Esophagus (tissue), 2 donors: ENCODE data around the gene FAF2. TPM values are rescaled to one million over a fixed set of nuclear protein-coding genes. Genes with fewer than 3 reads are reported as not detected.
A peak's percentile ranks its signal among the peaks of the same experiment; 100 is the strongest.
"Not testable (repeated sequence)": the region's sequence is repeated elsewhere in the genome, so short reads cannot be mapped to it uniquely, and the experiment has no call there.

Experiments
- H3K27ac ChIP-seq, 2 donors: one replicate each; pipeline ENCODE4 v1.5.1; 2013; ENCODE audit warnings: low read depth in 2 of 2, mild to moderate bottlenecking in 2 of 2, inconsistent platforms in 1 of 2, low read length in 1 of 2, moderate library complexity in 1 of 2
- H3K27me3 ChIP-seq, 2 donors: one replicate each; pipeline ENCODE4 v1.6.1; 2013; ENCODE audit warnings: low read length in 2 of 2, control low read depth in 1 of 2, mild to moderate bottlenecking in 1 of 2; ENCODE audit not compliant: insufficient read depth in 2 of 2, control insufficient read depth in 1 of 2
- H3K36me3 ChIP-seq, 2 donors: one replicate each; pipeline ENCODE4 v1.6.1; 2013; ENCODE audit warnings: low read length in 1 of 2; ENCODE audit not compliant: control insufficient read depth in 2 of 2, insufficient read depth in 2 of 2
- H3K4me1 ChIP-seq, 2 donors: one replicate each; pipeline ENCODE4 v1.6.1; 2013; ENCODE audit warnings: low read length in 1 of 2; ENCODE audit not compliant: control insufficient read depth in 2 of 2, insufficient read depth in 2 of 2
- H3K4me3 ChIP-seq, 2 donors: one replicate each; pipeline ENCODE4 v1.5.1; 2013; ENCODE audit warnings: low read length in 2 of 2, mild to moderate bottlenecking in 2 of 2, low read depth in 1 of 2, moderate library complexity in 1 of 2
- H3K9me3 ChIP-seq, 2 donors: one replicate each; pipeline ENCODE4 v1.6.1; 2013; ENCODE audit warnings: mild to moderate bottlenecking in 2 of 2, low read depth in 1 of 2, low read length in 1 of 2, moderate library complexity in 1 of 2; ENCODE audit not compliant: control insufficient read depth in 2 of 2, insufficient read depth in 1 of 2
- WGBS, 2 donors: extraction: QIAGEN DNeasy Blood & Tissue Kit; methylation state at CpG; one replicate each; pipeline ENCODE4 v1.1.7; 2013; 5-methylcytosine and 5-hydroxymethylcytosine counted together
- polyA plus RNA-seq, 2 donors: library from polyadenylated mRNA; stranded (reverse); fragments of 200-250 nt; gene quantifications; one replicate each; pipeline ENCODE4 v1.2.3, GENCODE V29; 2013
- donor health status: healthy with polysubstance abuse.
- donor health status: Bipolar disorder and iron deficiency.

Gene FAF2
- polyA plus RNA-seq, 2 donors: 9.7 to 12.6 TPM

DNA sequence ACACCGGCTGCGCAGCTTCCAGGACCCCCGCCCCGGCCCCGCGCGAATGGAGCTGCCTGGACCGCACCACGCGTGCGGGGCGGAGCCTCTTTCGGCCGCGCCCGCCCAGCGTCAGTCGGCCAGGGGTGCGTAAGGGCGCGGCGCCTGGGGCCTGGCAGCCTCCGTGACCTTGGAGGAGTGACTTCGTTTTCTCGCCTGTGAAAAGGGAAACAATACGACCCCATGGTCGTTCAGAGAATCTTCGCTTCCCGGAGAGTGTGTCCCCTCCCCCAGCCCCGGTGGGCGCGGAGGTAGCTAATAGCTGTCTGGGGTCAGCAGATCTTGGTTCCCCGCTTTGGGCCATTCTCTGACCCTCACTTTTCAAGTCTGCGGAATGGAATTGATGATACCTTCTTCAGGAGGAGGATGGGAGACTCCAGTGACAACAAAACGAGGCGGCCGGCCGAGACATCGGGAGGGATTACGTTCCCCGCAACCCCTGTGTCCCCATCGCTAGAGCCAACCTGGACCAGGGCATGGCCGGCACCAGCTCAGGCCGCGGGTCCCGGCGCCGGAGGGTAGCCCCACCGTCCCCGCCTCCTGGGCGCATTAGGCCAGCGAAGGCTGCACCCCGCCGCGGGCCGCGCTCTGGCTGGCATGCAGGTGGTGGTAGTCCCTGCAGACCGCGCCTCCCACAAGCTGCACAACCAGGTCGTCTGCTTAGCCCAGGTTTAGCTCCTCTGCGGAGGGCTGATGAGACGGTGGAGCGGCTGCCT lies 95.4 kb downstream of the FAF2 start:
- WGBS, 2 donors: 1% methylated on average over 61 to 63 of the region's 63 CpGs
- Histone ChIP-seq H3K4me1 (peaks cover 0 to 25% of the 10 kb centered on the region in 2 donors), H3K27ac (peak overlapping the region; percentile 96 to 98), H3K27me3 (no peaks in the 10 kb centered on the region), H3K4me3 (peak overlapping the region; percentile 66 to 82), H3K9me3 (no peaks in the 10 kb centered on the region), H3K36me3 (no peaks in the 10 kb centered on the region)

DNA sequence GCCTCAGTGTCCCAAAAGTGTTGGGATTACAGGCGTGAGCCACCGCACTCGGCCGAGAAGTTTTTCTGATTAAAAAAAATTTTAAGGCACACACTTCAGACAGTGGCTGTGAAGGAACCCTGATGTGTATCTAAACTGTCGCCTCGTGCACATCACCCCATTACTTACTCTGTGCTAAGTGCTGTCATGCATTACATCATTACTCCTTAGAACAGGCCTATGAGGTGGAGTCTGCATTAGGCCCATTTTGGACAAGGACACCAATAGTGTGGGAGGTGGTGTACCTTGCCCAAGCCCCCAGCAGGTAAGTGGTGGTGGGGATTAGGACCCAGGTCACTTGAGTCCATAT lies 97.2 kb downstream of the FAF2 start:
- H3K4me3 ChIP-seq: no peak overlapping the region
- 91 to 94% methylated on average over 6 of the region's 6 CpGs for WGBS, 2 donors

DNA sequence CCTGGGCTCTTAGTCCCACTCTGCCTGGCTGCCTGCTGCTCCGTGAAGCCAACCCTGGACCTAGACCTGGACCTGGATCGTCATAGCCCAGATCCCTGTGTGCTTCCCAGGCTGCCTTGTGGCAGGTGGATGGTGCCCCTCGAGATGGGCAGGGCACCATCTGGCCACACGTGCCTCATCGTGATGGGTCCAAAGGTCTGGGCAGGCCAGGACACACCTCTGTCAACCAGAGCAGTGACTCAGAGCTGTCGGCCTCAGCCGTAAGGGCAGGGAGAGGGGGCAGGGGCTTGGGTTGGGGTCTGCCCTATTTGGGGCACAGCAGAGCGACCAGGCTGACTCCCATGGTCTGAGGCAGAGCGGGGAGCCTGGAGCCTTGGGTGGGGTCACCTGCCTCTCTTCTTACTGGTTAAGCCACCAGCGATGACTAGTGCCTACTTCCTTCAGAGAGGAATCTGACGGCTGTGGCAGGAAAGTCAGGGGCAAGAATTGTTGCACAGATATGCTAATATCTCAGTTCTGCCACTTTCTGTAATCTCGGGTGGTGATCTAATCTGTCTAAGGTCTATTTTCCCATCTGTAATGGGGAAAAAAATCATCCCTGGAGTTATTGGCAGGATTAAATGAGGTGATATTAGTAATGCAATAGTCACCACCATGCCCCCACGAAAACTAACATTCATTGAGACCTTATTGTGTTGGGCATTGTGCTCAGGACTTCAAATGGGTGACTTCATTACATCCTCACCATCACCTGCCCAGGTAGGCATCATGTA lies 97.7 kb downstream of the FAF2 start:
- Histone ChIP-seq H3K36me3 (no peaks in the 10 kb centered on the region), H3K27ac (peak overlapping the region in 1 of 2 donors; percentile 13), H3K9me3 (no peaks in the 10 kb centered on the region), H3K27me3 (no peaks in the 10 kb centered on the region), H3K4me1 (peaks cover 0 to 24% of the 10 kb centered on the region in 2 donors), H3K4me3 (no peak overlapping the region)
- 59 to 66% methylated on average over 13 of the region's 13 CpGs for WGBS, 2 donors

More for the DNA sequence above, 97.2 kb downstream of the FAF2 start:
- no peaks in the 10 kb centered on the region for H3K36me3 ChIP-seq
- H3K4me1 ChIP-seq: peaks cover 0 to 25% of the 10 kb centered on the region in 2 donors
- no peak overlapping the region for H3K27ac ChIP-seq
- no peaks in the 10 kb centered on the region for H3K9me3 ChIP-seq
- no peaks in the 10 kb centered on the region for H3K27me3 ChIP-seq

DNA sequence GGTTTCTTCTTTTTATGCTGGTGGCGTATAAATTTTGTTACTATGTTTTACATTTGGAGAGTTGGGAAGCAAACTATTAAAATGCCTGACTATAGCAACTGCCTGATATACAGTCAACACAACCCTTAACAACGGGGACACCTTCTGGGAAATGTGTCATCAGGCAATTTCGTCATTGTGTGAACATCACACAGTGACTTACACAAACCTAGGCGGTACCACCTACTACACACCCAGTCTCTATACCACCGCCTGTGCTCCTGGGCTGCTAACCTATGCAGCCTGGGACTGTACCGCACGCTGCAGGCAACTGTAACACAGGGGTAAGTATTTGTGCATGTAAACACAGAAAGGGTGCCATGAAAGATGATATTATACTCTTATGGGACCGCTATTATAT lies 99.6 kb downstream of the FAF2 start:
- Histone ChIP-seq H3K36me3 (no peaks in the 10 kb centered on the region), H3K4me1 (peaks cover 0 to 8% of the 10 kb centered on the region in 2 donors), H3K9me3 (no peaks in the 10 kb centered on the region), H3K27ac (no peak overlapping the region), H3K4me3 (no peak overlapping the region), H3K27me3 (no peaks in the 10 kb centered on the region)
- WGBS, 2 donors: 65 to 69% methylated on average over 8 of the region's 8 CpGs

DNA sequence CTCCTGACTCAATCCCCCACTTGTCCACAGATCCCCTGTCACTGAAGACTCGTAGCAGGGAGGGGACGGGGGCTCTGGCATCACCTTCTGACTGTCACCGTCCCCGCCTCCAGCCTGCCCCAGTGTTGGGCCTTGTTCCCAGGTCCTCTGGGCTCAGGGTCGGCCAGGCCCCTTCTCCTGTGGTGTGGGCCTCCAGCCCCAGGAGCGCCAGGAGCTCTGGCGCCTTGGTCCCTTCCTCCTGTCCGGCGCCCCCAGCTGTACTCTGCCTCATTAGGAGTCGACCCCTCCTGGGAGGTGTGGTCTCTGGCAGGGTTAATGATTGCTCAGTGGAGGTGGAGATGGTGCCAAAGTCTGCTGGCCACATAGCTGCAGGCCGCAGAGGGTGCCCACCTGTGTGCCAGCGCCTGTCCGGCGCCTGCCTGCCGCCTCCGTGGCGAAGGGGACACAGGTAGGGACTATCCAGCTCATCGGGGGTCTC lies 100.8 kb downstream of the FAF2 start, which contains the start of gene CDHR2:
Gene CDHR2 (plus strand): TSS at position 376 of the 478 bp plus-strand sequence. CDS start 16,011 bp downstream, outside the sequence.
- no peaks in the 10 kb centered on the region for H3K27me3 ChIP-seq
- peaks cover 0 to 17% of the 10 kb centered on the region in 2 donors for H3K4me1 ChIP-seq
- H3K36me3 ChIP-seq: no peaks in the 10 kb centered on the region
- no peaks in the 10 kb centered on the region for H3K9me3 ChIP-seq
- no peak within 1 kb of the TSS for H3K27ac ChIP-seq
- WGBS, 2 donors: 73 to 81% methylated on average over 18 of the region's 18 CpGs
- H3K4me3 ChIP-seq: no peak within 1 kb of the TSS

DNA sequence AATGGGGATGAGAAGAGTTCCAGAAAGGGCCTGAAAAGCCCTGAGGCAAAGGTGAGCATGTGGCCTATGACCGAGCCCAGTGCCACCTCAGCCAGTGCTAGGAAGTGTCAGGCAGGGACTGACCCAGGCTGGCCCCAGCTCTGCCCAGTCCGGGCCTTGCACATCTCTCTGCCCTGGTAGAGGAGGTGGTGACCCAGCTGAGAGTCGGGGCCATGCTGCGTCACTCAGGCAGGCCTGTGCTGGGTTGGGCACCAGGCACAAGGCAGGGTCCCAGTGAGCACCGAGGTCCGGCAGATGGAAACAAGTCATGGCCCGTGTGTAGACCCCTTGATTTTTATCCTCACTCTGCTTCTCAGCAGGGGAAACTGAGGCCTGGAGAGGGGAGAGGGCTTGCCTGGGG lies 101.7 kb downstream of the FAF2 start:
- no peak overlapping the region for H3K4me3 ChIP-seq
- WGBS, 2 donors: 69 to 88% methylated on average over 7 of the region's 7 CpGs
- no peaks in the 10 kb centered on the region for H3K27me3 ChIP-seq
- H3K36me3 ChIP-seq: no peaks in the 10 kb centered on the region
- H3K27ac ChIP-seq: no peak overlapping the region
- H3K9me3 ChIP-seq: peaks cover 0 to 4% of the 10 kb centered on the region in 2 donors
- H3K4me1 ChIP-seq: peaks cover 0 to 17% of the 10 kb centered on the region in 2 donors

DNA sequence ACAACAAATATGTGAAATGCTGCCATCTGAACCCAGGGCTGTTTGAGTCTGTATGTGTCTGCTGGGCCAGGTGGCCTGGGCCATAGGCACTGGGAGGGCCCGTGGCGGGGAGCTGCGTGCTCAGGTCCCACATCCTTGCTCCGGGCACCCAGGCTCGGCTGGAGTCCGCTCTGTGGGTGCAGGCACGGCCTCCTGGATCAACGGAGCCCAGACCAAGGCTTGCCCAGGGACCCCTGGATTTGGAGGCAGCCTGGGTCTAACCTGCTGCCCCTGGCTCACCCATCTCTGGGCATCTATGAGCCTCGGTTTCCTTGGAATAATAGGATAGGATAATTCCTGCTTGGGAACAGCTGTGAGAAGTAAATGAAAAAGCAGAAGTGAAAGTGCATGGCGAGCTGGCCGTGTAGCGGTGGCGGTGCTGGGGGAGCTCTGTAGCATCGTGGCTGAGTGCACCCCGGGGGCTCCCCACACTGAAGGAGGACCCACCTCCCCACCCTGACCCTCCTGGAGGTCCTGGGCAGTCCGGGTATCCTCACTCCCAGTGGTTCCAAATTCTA lies 102.2 kb downstream of the FAF2 start:
- no peaks in the 10 kb centered on the region for H3K36me3 ChIP-seq
- H3K9me3 ChIP-seq: peaks cover 0 to 4% of the 10 kb centered on the region in 2 donors
- WGBS, 2 donors: 70 to 76% methylated on average over 16 of the region's 16 CpGs
- no peaks in the 10 kb centered on the region for H3K27me3 ChIP-seq
- no peak overlapping the region for H3K4me3 ChIP-seq
- no peak overlapping the region for H3K27ac ChIP-seq
- H3K4me1 ChIP-seq: peaks cover 0 to 16% of the 10 kb centered on the region in 2 donors

DNA sequence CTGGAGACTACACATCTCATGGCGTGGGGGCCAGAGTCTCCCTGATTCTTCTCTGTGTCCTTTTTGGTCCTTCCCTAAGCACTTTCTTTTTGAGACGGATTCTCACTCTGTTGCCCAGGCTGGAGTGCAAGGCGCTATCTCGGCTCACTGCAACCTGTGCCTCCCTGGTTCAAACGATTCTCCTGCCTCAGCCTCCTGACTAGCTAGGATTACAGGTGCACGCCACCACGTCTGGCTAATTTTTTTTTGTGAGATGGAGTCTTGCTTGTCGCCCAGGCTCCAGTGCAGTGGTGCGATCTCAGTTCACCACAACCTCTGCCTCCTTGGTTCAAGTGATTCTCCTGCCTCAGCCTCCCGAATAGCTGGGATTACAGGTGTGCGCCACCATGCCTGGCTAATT lies 102.8 kb downstream of the FAF2 start:
- H3K4me1 ChIP-seq: peaks cover 0 to 11% of the 10 kb centered on the region in 2 donors
- H3K36me3 ChIP-seq, H3K9me3 ChIP-seq, H3K27me3 ChIP-seq, H3K27ac ChIP-seq, H3K4me3 ChIP-seq: not testable (repeated sequence)
- WGBS, 2 donors: 83 to 89% methylated on average over 11 of the region's 11 CpGs

DNA sequence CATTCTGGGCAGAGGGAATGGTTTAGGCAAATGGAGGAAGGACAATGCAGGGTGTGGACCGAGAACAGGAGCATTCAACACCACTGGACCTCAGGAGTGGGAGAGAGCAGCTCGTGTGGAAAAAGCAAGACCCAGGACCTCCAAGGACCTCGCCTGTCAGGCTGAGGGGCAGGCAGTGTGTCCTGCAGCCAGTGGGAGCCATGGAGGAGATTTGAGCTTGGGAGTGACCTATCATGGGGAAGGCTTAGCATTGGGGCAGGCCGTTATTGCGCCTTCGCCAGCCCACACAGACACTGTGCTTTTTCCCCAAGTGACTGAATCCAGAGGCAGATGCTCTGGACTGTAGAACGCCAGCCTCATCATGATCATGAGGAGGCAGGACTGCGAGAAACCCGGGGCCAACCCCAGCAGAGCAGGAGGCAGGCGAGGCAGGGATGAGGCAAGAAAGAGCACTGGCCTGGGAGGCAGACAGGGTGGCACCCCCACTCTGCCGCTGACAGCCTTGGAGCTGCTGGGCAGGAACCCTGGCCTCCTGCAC lies 104.2 kb downstream of the FAF2 start:
- no peaks in the 10 kb centered on the region for H3K27me3 ChIP-seq
- H3K4me1 ChIP-seq: peaks cover 0 to 10% of the 10 kb centered on the region in 2 donors
- WGBS, 2 donors: 87 to 91% methylated on average over 11 of the region's 11 CpGs
- no peak overlapping the region for H3K4me3 ChIP-seq
- peaks cover 0 to 4% of the 10 kb centered on the region in 2 donors for H3K9me3 ChIP-seq
- H3K27ac ChIP-seq: no peak overlapping the region
- H3K36me3 ChIP-seq: no peaks in the 10 kb centered on the region
